ENCODE data around the gene TMEM63C. TPM values are rescaled to one million over a fixed set of nuclear protein-coding genes. Genes with fewer than 3 reads are reported as not detected.

The TMEM63C gene
- total RNA-seq, 2 donors from 2014 or later: 0.12 to 0.84 TPM

DNA sequence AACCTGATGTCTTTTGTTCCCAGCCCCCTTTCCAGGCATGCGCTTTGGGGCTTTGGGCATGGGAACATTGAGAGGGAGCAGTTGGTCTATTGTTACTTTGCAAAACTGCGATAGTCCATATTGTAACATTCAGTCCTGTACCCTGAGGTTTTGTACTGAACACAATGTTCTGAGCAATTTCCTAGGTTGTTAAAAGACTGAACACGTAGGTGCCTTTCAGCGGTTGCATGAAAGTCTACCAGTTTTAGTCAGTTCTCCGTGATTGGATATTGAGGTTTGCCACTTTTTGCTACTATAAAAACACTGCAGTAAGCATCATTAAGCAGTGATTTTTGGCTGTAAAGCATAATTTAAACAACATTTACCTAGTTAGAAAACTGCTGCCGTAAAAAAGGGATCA, 69.3 kb downstream of the TMEM63C start:
- Mint-ChIP-seq H3K4me1 (ENCODE audit: low read depth in 2 of 2) (no peaks in the 10 kb centered on the region), H3K4me3 (no peak overlapping the region), H3K27ac (no peak overlapping the region), H3K36me3 (no peaks in the 10 kb centered on the region), H3K27me3 (peaks cover 0 to 1% of the 10 kb centered on the region in 2 donors), H3K9me3 (no peaks in the 10 kb centered on the region)
- ATAC-seq (no peak), DNase-seq (ENCODE audit: low spot score) (no peak)

DNA sequence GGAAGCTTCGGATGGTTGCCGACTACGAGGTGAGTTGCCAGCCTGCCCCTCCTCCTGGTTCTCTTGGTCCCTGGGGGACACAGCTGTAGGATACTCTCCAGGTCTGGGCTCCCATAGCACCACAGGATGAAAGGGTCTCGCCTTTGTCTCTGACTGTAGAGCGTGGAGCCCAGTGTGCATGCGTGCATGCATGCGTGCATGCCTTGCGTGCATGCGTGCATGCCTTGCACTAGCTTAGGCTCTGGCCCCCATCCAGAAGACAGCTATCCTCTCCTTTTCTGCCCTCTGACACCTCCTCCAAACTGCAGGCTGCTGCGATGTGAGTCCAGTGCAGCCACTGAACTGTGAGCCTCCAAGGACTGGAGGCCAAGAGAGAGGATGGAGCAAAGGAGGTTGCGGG, 70.3 kb downstream of the TMEM63C start:
- DNase-seq (ENCODE audit: low spot score) (no peak), ATAC-seq (no peak)
- no peaks in the 10 kb centered on the region for H3K36me3 Mint-ChIP-seq
- no peaks in the 10 kb centered on the region for H3K27me3 Mint-ChIP-seq
- H3K9me3 Mint-ChIP-seq: no peaks in the 10 kb centered on the region
- no peaks in the 10 kb centered on the region for H3K4me1 Mint-ChIP-seq (ENCODE audit: low read depth in 2 of 2)
- H3K27ac Mint-ChIP-seq: no peak overlapping the region
- no peak overlapping the region for H3K4me3 Mint-ChIP-seq

DNA sequence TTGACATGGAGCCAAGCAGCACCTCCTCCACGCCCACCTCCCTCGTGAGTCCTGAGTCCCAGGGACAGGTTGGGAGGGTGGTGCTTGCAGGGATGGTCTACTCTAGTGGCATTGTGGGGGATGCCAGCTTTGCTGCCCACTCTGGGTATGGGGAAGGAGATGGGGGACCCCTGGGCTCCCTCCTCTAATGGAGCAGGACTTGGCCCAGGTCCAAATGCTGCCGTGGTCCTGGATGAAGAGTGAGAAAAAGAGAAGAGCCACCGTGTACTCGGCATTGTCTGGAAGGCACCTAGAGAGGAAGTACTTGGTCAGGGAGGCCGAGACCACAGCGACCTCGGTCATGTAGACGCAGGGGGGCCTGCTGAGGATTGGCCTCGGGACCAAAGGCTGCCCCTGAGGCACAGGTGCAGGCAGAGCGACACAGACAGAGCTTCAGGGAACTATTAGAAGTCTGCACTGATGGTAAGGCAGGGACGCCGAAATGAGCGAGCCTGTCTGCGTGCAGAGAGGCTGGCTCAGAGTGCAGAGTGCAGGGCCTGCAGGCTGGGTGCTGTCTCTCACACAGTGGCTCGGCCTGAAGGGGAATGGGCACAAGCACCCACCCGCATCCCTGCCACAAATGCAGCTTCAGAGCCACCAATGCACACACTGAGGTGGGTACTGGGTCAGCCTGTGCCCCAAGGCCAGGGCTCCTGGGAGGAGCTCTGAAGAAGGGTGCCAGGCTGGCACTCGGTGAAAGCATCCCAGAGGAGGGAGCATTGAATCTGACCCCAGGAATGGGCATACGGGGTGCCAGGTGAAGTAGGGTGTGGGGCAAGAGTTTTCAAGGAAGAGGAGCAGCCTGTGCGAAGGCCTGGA, 72.0 kb downstream of the TMEM63C start:
- no peaks in the 10 kb centered on the region for H3K36me3 Mint-ChIP-seq
- H3K4me1 Mint-ChIP-seq (ENCODE audit: low read depth in 2 of 2): no peaks in the 10 kb centered on the region
- H3K4me3 Mint-ChIP-seq: no peak overlapping the region
- no peaks in the 10 kb centered on the region for H3K9me3 Mint-ChIP-seq
- ATAC-seq (no peak), DNase-seq (ENCODE audit: low spot score) (no peak)
- no peak overlapping the region for H3K27ac Mint-ChIP-seq
- H3K27me3 Mint-ChIP-seq: no peaks in the 10 kb centered on the region

DNA sequence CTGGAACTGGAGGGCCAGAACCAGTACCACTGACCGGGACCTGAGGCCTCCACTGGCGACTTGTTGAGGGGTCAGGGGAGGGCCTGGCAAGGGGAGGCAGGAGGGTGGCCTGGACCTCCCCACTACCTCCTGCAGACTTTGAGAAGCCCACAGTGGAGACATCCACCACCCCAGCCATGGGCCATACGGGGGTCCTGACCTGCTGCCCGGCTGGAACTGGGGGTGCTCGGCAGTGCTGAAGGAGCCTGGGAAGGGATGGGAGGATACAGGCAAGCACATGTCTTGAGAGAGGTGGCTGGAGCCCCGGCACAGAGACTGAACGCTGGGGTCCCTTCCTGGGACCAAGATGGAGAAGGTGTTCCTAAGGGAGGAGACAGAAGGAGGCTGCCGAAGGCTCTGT, 75.1 kb downstream of the TMEM63C start:
- Mint-ChIP-seq H3K9me3 (no peaks in the 10 kb centered on the region), H3K4me1 (ENCODE audit: low read depth in 2 of 2) (no peaks in the 10 kb centered on the region), H3K36me3 (no peaks in the 10 kb centered on the region), H3K27me3 (peaks cover 0 to 6% of the 10 kb centered on the region in 2 donors), H3K27ac (no peak overlapping the region), H3K4me3 (no peak overlapping the region)
- ATAC-seq: no peak
- no peak for DNase-seq (ENCODE audit: low spot score)

DNA sequence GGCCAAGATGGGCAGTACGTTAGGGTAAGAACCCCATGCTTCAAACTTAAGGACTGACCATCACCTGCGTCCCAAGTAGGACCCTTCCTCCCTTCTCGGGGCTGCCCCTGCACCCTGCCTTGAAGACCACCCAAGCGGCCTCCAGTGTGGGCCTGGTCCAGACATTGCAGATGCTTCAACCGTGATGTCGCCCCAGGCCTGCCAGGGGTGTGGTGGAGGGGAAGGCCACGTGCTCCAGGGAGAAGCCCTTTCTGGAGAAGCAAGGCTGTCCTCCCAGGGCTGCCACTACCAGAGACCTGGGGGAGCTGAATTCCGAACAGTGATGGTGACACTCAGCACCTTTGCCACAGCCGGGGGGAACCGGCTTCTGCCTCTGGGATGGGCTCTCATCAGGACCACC, 76.1 kb downstream of the TMEM63C start:
- Mint-ChIP-seq H3K4me1 (ENCODE audit: low read depth in 2 of 2) (no peaks in the 10 kb centered on the region), H3K4me3 (no peak overlapping the region), H3K27ac (no peak overlapping the region)

DNA sequence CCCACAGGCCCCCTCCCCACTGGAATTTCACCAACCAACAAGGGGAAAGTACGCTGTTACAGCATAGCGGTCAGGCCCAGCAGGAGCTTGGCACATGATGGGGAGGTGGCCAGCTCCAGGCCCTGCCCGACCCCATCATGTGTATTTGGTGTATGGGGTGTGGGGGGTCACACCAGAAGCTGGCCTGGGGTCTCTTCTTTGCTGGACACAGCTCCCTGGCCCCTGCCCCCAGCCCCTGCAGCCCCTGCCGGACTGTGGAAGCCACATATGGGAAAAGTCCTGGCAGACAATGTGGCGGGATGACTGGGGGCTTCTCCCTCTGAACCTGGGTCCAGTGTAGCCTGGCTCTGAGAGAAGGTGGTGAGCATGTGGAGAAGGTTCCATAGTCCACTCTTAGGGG, 77.0 kb downstream of the TMEM63C start:
- H3K27ac Mint-ChIP-seq: no peak overlapping the region
- H3K4me1 Mint-ChIP-seq (ENCODE audit: low read depth in 2 of 2): no peaks in the 10 kb centered on the region
- no peaks in the 10 kb centered on the region for H3K9me3 Mint-ChIP-seq
- ATAC-seq: no peak
- no peak overlapping the region for H3K4me3 Mint-ChIP-seq
- peaks cover 3 to 20% of the 10 kb centered on the region in 2 donors for H3K27me3 Mint-ChIP-seq
- no peaks in the 10 kb centered on the region for H3K36me3 Mint-ChIP-seq
- DNase-seq (ENCODE audit: low spot score): no peak

More for the DNA sequence above, 76.1 kb downstream of the TMEM63C start:
- H3K27me3 Mint-ChIP-seq: peaks cover 3 to 12% of the 10 kb centered on the region in 2 donors
- ATAC-seq: no peak
- H3K9me3 Mint-ChIP-seq: no peaks in the 10 kb centered on the region
- no peak for DNase-seq (ENCODE audit: low spot score)
- no peaks in the 10 kb centered on the region for H3K36me3 Mint-ChIP-seq

DNA sequence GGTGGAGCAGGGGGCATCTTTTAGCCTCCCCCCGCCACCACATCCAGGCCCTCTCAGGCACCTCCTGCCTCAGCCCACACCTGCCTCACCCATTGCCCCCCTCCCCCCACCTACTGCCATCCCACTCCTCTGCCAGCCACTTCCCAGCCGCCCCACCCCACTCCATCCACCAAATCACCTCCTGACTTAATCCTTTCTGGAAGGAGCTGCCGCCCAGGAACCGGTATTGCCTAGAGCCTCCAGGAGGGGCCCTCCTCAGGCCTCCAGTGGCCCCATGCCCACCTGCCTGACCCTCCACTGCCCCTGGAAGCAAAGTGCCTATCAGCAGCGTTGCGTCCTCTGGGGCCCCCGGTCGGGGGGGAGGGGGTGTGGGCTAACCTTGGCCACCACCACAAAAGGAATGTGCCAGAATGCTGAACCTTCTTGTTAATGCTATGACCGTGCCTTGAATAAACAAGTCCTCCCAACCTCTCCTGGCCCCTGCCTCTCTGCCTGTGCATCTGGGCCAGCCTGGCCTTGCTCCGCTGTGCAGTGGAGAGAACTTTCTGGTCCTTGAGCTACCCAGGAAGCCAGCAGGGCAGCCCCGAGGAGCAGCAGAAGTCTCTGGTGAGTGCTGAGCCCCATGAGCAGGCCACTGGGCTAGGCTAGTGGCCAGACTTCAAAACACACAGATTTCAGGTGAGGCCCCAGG, 77.6 kb downstream of the TMEM63C start:
- H3K9me3 Mint-ChIP-seq: no peaks in the 10 kb centered on the region
- ATAC-seq (no peak), DNase-seq (ENCODE audit: low spot score) (no peak)
- H3K4me3 Mint-ChIP-seq: no peak overlapping the region
- H3K27me3 Mint-ChIP-seq: peaks cover 3 to 25% of the 10 kb centered on the region in 2 donors
- no peak overlapping the region for H3K27ac Mint-ChIP-seq
- H3K36me3 Mint-ChIP-seq: no peaks in the 10 kb centered on the region
- H3K4me1 Mint-ChIP-seq (ENCODE audit: low read depth in 2 of 2): no peaks in the 10 kb centered on the region

DNA sequence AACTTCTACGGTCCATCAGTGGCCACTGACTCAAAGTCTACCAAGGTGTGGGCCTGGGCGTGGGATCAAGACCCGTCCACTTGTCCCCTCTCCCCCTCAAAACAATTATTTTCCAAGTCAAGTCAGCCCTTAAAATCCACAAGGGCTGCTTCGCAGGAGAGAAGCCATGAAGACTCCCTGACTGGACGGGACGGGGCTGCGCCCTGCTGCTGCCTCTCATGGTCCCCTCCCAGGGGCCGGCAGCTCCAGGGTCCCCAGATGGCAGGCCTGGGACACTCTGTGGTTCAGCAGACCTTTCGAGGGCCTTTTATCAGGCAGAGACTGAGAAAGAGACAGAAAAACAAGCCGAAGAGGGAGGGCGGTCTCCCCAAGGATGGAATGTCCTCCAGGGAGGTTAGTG, 78.6 kb downstream of the TMEM63C start:
- no peaks in the 10 kb centered on the region for H3K9me3 Mint-ChIP-seq
- H3K27me3 Mint-ChIP-seq: peaks cover 3 to 25% of the 10 kb centered on the region in 2 donors
- no peak overlapping the region for H3K27ac Mint-ChIP-seq
- no peak overlapping the region for H3K4me3 Mint-ChIP-seq
- no peaks in the 10 kb centered on the region for H3K4me1 Mint-ChIP-seq (ENCODE audit: low read depth in 2 of 2)
- DNase-seq (ENCODE audit: low spot score): no peak
- no peaks in the 10 kb centered on the region for H3K36me3 Mint-ChIP-seq
- ATAC-seq: no peak

DNA sequence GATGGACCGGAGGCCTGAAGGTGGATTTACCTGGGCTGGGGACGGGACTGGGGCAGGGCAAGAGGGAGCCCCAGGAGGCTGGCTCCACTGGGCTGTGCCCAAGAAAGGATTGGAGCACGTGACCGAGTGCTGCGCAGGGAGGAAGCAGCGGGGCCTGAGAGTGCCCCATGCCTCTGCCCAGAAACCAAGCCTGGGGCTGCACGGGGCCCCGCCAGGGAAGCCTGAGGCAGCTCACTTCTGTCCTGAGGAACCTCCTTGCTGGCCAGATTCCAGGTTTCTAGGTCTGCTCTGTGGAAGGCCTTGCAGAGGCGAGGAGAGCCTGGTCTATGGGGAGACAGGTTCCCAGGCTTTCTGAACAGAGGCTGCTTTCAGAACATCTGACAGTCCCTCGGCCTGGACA, 79.0 kb downstream of the TMEM63C start:
- peaks cover 3 to 25% of the 10 kb centered on the region in 2 donors for H3K27me3 Mint-ChIP-seq
- H3K27ac Mint-ChIP-seq: no peak overlapping the region
- no peak for DNase-seq (ENCODE audit: low spot score)
- no peak overlapping the region for H3K4me3 Mint-ChIP-seq
- H3K36me3 Mint-ChIP-seq: no peaks in the 10 kb centered on the region
- no peaks in the 10 kb centered on the region for H3K4me1 Mint-ChIP-seq (ENCODE audit: low read depth in 2 of 2)
- no peak for ATAC-seq
- H3K9me3 Mint-ChIP-seq: no peaks in the 10 kb centered on the region

DNA sequence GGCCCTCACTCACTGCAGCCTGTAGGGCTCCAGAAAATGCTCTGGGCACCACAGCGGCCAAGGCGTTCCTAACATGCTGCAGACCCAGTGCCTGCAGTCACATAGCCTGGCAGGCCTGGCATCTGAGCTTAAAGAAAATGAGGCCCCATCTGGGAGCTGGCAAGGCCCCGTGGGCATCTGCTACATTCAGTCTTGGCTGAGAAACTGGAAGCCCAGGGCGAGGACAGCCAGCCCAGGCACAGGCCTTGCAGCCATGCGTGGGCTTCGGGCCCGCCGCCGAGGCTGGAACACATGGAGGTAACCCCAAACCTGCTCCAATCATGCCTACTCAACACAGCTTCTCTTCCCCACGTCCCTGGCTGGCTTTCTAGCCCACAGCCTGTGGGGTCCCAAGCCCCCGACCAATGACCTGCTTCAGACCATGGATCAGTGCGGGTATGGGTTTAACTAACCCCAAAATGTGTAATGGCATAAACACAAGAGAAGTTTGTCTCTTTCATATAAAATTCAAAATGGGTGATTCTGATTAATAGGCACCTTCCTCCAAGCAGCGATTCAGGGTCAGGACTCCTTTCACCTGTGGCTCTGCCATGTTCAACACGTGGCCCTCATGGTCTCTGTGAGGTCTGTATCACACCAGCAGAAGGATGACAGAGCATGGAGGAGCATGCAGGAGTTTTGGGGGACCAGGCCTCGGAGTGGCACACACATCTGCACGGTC, 83.0 kb downstream of the TMEM63C start:
- DNase-seq (ENCODE audit: low spot score): no peak
- Mint-ChIP-seq H3K36me3 (no peaks in the 10 kb centered on the region), H3K4me3 (no peak overlapping the region), H3K9me3 (no peaks in the 10 kb centered on the region), H3K4me1 (ENCODE audit: low read depth in 2 of 2) (no peaks in the 10 kb centered on the region), H3K27me3 (peaks cover 10 to 33% of the 10 kb centered on the region in 2 donors), H3K27ac (no peak overlapping the region)
- ATAC-seq: no peak

DNA sequence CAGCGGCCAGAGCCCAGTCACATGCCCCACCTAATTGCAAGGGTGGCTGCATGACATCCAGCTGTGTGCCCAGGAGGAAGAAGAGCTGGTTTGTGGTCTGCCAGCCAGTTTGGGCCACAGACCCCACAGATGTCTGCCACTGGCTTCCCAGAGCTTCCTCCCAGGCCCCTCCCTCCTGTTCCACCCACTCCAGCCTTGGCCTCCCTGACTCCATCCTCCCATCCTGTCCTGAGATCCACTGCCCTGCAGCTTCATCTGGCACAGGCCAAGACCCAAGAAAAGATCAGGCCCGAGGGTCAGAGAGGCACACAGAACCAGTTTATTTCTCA, 83.6 kb downstream of the TMEM63C start:
- H3K27ac Mint-ChIP-seq: no peak overlapping the region
- H3K27me3 Mint-ChIP-seq: peaks cover 14 to 38% of the 10 kb centered on the region in 2 donors
- no peaks in the 10 kb centered on the region for H3K9me3 Mint-ChIP-seq
- no peak for DNase-seq (ENCODE audit: low spot score)
- H3K4me1 Mint-ChIP-seq (ENCODE audit: low read depth in 2 of 2): peaks cover 0 to 2% of the 10 kb centered on the region in 2 donors
- no peaks in the 10 kb centered on the region for H3K36me3 Mint-ChIP-seq
- ATAC-seq: no peak
- no peak overlapping the region for H3K4me3 Mint-ChIP-seq

DNA sequence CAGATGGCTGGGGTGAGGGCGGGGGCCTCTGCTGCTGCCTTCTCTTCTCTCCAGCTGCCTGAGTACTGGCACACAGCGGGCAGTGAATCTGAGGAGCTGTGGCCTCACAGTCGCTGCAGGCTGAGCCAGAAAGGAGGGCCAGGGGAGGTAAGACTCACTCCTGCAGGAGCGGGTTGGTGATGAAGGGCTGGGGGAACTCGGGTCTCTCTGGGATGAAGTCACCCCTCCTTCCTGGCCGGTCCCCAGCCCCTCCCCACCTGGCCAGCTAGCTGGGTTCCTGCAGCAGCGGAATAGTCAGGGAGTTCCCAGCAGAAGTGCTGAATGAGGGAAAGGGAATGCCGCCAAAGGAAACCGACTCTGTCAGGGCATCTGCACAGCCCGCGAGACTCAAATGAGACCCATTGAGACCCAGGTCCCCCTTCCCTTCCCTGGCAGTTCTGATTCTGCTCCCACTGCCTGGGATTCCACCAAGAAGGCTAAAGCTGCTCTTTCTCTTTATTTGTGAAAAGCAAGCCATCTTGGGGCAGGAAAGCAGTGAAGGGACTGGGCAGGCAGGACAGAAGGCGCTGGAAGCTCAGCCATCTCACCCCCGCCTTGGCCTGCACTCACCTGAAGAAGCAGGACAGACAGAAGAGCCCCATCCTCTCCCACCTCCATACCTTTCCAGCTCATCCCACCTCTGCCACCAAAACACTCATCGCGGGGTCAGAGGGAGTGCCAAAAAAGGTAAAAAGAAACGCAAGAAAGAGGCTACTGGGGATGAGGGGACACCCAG, 84.2 kb downstream of the TMEM63C start:
- Mint-ChIP-seq H3K36me3 (no peaks in the 10 kb centered on the region), H3K9me3 (no peaks in the 10 kb centered on the region), H3K27ac (no peak overlapping the region), H3K27me3 (peaks cover 14 to 40% of the 10 kb centered on the region in 2 donors), H3K4me3 (no peak overlapping the region), H3K4me1 (ENCODE audit: low read depth in 2 of 2) (peaks cover 0 to 2% of the 10 kb centered on the region in 2 donors)
- ATAC-seq: no peak
- DNase-seq (ENCODE audit: low spot score): no peak

DNA sequence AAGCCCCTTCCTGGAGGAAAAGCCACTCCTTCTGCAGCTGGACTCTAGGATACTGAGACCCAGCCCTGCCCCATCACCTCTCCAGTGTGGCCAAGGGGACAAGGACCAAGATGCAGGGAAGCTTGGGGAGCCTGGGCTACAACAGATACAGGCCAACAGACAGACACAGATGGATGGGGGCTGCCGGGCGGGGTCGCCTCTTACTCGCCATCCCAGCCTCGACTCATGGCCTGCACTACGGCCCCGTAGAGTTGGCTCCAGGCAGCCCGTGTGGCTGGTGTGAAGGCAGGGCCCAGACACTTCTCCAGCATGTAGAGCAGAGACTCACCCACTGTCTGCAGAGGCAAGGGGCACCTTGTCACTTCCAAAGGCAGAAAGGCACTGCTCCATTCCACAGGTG, 84.7 kb downstream of the TMEM63C start:
- Mint-ChIP-seq H3K4me1 (ENCODE audit: low read depth in 2 of 2) (peaks cover 0 to 2% of the 10 kb centered on the region in 2 donors), H3K36me3 (no peaks in the 10 kb centered on the region), H3K27ac (no peak overlapping the region), H3K9me3 (no peaks in the 10 kb centered on the region), H3K27me3 (peaks cover 16 to 36% of the 10 kb centered on the region in 2 donors), H3K4me3 (no peak overlapping the region)
- DNase-seq (ENCODE audit: low spot score): no peak
- ATAC-seq: no peak

Data from natural killer cell treated with Interleukin-12 subunit alpha and Interleukin-12 subunit beta and Interleukin-15 and Interleukin-18, amount 100 ng/mL, for 72 hours (primary cell).